Nucleus accumbens (tissue), 56 donors: ENCODE measurements around the gene GRID1.

ENCODE experiments used
- DNase-seq, 56 donors: peaks; one replicate each; lab custom pipeline; 2025; lab: John Stamatoyannopoulos, UW

The GRID1 gene

GRCh38 chr10:85902051-85902450 lies 464.5 kb downstream of the GRID1 start:
- no peak for DNase-seq

DNA sequence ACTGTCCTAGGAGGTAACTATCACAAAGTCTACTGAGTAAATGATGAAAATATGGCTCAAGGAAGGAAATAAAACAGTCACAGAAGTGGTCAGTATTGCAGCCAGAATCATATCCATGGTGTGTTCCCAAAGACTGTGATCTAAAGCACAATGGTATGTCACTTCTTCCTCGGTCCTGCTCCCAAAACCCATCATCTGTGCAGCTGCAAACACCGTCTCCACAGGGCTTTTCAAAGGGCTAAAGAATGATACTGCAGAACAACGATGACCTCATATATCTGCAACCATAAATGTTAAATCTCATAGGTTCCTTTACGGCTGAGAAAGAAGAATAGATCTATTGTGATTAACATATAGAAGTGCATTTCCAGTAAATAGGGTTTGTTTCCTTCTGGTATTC lies 465.0 kb downstream of the GRID1 start:
- DNase-seq: no peak

GRCh38 chr10:85900487-85900886 lies 466.1 kb downstream of the GRID1 start:
- no peak for DNase-seq

GRCh38 chr10:85900061-85900460 lies 466.5 kb downstream of the GRID1 start:
- peak in 1 of 56 donors; percentile 21 for DNase-seq

DNA sequence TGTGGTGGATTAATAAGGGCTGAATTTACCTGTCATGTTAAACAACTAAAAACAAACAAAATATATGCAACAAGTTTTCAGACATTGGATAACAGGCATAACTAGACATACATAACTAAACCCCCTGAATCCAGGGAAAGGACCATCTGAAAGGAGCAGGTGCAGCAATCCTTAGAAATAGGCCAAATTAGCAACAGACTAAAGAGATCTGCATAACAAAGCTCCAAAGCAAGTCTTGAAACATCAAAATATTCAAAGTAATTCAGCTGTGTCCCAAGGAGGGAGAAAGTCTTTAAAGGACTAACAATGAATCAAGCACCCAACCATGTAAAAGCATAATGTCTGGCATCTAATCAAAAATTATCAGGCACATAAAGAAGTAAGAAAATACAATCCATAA lies 475.1 kb downstream of the GRID1 start:
- DNase-seq: no peak

GRCh38 chr10:85888559-85888958 lies 478.0 kb downstream of the GRID1 start:
- no peak for DNase-seq

- peak in 4 of 56 donors; percentile 19 to 30 (median 24) for DNase-seq
Measured at GRCh38 chr10:85888004-85888403, 478.6 kb downstream of the GRID1 start.

DNA sequence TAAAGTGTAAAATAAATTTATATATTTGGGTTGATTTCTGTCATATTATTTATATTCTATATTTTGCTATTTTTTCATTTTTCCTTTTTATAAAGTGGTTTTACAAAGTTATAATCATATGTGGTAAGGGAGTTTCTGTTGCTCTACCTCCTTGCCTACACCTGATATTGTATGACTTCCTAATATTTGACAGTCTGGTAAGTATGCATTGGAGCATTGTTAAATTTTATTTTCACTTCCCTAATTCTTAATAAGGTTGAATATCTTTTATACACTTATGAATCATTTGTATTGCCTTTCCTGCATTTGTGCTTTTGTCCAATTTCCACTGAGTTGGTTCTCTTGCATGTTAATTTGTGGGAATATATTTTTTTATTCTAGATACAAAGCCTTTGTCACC lies 492.4 kb downstream of the GRID1 start:
- no peak for DNase-seq

GRCh38 chr10:85873063-85873462 lies 493.5 kb downstream of the GRID1 start:
- no peak for DNase-seq

DNA sequence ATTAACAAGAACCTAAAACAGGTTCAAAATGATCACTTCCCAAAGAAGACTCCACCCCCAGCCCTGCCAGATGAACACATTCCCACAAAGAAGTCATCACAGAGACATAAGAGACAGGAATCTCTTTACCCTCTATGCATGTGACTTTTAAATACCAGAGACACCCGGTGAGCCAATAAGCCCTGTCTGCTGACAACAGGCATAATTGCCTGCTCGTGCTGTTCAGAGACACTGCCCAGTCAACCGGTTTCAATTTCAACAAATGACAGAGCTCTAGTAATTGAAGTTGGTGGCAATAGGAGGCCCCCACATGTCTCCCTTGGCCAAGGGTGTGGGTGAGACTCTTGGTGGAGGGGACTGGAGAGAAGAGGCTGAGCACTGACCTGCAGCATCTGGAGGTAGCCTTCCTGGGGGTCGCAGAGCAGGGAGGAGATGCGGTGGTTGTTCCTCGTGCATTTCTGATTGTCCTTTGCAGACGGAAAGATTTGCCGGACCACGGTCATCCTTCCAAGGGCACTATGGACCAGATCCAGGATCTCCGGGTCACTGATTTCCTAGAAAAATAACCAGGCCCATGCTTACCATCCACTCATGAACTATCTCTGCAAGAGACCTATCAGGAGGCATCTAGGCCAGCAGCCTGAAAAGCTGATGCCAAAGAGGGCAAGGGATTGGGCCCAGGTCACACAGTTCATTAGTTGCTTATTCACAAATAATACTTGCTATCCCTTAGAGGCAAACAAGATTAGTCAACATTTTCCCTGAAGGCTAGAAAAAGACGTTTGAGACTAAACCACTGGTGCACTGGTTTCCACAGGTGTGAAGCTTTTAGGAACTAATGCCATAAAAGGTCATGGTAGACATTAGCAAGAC lies 497.7 kb downstream of the GRID1 start:
- no peak for DNase-seq

DNA sequence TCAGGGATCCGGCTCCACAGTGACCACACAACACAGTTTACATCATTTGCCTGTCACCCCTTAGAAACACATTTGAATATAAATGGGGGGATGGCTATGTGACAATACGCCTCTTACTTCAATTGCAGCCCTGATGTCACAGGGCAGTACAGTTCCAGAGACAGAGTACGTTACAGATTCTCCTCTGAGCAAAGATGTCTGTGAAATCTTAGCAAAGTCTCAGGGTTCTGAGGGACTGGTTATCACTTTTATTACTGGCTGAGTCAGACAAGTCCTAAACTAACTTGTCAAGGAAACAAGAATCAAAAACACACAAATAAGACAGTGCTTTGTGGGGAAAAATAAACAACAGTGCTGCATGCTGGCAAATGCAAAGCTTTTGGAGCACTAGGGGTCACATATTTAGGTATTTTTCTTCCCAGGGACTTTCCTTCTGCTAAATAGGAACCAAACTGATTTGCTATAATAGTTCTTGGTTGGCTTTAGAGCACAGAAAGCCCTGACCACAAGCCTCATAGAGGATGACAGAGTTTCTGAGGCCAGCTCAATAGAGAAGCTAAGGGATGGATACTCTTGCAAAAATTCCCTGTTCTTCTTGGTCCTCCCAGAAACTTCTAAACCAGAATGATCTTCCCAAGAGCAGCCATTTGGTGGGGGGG lies 501.6 kb downstream of the GRID1 start:
- no peak for DNase-seq

DNA sequence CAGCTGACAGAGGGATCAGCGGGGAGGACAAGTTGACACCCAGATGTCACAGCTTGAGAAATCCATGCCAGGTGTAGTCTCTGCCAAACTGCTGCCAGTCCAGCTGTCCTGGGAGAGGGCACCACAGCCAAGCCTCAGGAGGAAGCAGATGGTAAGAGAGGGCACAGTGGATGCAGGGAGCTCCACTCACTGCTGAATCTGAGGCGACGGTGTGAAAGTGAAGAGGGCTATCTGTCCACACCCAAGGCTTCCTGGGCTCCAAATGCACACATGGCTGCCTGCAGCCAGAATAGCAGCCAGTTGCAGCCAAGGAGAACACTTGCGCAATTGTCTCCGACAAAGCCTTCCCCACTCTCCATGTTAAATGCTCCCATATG lies 502.4 kb downstream of the GRID1 start:
- DNase-seq: peak in 1 of 56 donors; percentile 10

DNA sequence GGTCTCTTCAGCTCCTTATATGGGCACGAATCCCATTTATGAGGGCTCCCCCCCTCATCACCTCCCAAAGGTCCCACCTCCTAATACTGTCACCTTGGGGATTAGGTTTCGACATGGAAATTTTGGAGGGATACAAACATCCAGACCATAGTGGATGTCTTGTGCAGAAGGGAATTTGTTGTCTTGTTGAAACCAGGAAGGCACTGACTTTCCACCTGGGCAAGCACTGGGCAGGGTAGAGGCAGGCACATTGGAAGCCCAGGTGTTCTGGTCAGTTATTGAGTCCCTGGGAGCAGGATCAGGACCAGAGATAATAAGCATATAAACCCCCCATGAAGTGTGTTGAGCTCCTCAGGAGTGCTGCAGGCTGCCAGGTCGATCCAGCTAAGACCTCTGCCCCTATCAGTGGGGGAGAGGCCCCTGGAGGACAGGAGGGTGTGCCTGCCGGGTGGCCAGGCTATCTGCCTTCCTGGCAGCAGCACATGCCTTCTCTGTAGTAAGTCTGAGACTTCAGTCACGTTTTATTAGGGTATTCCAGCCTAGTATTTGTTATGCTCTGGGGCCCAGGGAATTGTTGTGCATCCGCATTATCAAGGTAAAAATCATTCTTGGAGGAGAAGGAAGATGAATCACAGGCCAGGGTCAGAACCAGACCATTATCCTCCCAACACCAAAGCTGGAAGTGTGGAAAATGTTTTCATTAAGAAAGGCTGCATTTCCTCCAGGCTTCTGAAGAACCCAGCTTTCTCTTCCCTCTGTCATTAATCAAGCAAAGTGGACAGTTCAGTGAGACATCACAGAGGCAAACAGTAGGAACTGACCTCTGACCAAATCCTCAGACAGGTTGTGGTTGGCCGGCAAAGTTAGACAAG lies 503.1 kb downstream of the GRID1 start:
- no peak for DNase-seq

- no peak for DNase-seq
Measured at GRCh38 chr10:85862771-85863170, 503.8 kb downstream of the GRID1 start.

DNA sequence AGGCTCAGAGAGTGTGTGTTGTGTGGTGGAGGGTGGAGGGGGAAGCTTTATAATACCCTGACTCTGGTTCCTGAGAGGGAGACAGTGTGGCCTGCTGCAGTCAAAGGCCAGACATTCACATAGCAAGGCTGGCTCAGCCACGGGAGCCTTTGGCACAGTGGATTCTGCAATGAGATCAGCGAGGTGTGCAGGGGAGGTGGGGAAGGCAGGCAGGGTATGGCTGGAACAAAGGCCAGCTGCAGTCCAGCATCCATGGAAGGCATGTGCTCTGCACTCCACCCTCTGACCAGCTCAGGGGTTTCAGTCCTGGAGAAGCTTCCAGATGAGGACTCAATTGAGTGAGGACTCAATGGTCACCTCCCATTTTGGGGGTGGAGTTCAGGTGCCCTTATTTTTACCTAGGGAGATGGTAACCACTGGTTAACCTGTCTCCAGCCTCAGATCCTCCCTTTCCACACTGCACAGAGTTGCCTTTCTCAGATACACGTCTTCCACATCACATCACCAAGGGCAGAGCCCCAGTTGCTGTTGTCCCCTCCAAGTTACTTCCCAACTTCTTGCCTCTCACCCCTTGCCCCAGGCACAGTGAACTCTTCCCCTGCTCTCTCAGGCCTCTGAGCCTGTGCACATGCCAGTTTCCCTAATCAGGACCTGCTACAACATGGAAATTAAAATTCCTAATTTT lies 504.9 kb downstream of the GRID1 start:
- no peak for DNase-seq

DNA sequence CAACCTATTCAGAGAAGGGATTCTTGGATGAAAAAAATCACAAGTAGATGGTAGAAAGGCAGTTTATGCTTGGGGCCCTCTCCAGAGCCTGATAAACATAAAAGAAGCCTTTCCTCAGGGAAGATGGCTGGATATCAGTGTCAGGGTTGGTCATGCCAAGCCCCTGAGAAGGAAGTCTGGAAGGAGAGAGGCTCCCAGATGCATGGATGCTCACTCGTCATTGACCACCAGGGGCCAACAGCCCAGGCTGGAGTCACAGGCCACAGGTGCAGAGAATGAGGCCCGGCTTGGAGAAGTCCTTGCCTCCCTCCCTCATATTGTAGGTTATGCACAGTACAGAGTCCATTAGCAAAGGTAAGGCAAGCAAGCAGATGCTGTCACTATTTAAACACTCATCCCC lies 506.7 kb downstream of the GRID1 start:
- DNase-seq: no peak

GRCh38 chr10:85858776-85859515 lies 507.6 kb downstream of the GRID1 start:
- DNase-seq: no peak

DNA sequence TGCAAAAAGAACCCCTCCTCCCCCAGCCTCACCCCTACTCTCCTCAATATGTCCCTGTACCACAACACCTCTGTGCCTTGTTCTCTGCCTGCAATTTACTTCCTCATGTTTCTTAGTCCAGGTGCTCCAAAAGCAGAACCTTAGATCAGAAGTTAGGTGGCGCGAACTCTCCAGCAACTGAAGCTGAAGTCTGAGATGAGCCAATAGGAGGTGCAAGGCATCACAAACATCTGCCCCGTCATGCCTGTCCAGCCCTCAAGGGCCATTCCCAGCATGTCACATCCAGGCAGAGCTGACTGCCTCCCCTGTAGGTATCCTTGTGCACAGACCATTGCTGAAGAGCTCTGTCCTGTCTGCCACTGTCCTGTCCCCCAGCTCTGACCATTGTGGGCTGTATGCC lies 508.8 kb downstream of the GRID1 start:
- no peak for DNase-seq

DNA sequence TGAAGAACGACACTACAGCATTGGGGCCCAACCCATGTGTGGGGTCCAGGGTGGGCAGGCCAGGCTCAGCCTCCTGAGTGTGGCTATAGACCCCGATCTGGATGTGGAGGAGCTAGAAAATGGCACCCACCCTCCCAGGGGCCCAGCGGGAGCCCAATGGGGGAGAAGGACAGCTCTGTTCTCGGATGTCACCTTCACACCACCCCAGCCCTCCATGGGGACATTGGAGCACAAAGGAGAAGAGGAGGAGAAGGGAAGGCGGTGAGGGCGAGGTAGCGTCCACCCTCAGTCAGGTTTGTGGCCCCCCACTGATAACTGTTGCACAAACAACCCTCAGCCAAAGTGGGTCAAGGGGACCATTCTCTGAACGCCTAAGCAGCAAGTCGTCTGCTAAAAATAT lies 509.3 kb downstream of the GRID1 start:
- DNase-seq: no peak

- DNase-seq: no peak
Measured at GRCh38 chr10:85851934-85852333, 514.7 kb downstream of the GRID1 start.
